ENCODE results near the gene PIEZO2. TPM values are rescaled to one million over a fixed set of nuclear protein-coding genes. Genes with fewer than 3 reads are reported as not detected.

PIEZO2 gene
- total RNA-seq, 6 donors from 2014 or later: 6.5 to 37.7 (median 7.8) TPM

DNA sequence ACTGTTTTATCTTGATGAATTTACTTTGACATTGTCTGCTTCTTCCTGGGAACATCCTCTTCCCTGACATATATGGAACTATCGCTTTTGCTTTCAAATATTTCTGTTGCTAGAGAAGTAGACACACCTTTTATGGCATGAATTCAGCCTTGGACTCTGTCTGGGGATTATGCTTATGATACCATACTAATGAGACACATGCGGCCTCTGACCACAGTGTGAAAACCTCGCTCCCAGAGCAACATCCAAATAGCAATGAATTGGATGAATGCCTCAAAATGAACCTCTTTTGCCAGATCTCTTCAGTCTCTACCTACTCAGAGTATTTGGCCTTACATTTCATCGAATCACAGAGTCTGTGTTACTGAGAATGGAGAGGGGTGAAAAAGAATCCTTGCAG, 70.9 kb downstream of the PIEZO2 start:
- ATAC-seq (ENCODE audit: low FRiP score in 2 of 2): peak in 1 of 2 donors; percentile 32
- no peak for DNase-seq
- Histone ChIP-seq H3K36me3 (no peaks in the 10 kb centered on the region), H3K27ac (no peak overlapping the region), H3K27me3 (no peaks in the 10 kb centered on the region), H3K4me1 (no peaks in the 10 kb centered on the region), H3K4me3 (no peak overlapping the region), H3K9me3 (no peaks in the 10 kb centered on the region)
- WGBS, 2 donors: 80 to 87% methylated on average over 4 of the region's 4 CpGs
- TF ChIP-seq POLR2A (IDR thresholded peaks at IDR 0.05): no peak
- TF ChIP-seq, protein P1, sequence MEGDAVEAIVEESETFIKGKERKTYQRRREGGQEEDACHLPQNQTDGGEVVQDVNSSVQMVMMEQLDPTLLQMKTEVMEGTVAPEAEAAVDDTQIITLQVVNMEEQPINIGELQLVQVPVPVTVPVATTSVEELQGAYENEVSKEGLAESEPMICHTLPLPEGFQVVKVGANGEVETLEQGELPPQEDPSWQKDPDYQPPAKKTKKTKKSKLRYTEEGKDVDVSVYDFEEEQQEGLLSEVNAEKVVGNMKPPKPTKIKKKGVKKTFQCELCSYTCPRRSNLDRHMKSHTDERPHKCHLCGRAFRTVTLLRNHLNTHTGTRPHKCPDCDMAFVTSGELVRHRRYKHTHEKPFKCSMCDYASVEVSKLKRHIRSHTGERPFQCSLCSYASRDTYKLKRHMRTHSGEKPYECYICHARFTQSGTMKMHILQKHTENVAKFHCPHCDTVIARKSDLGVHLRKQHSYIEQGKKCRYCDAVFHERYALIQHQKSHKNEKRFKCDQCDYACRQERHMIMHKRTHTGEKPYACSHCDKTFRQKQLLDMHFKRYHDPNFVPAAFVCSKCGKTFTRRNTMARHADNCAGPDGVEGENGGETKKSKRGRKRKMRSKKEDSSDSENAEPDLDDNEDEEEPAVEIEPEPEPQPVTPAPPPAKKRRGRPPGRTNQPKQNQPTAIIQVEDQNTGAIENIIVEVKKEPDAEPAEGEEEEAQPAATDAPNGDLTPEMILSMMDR (IDR thresholded peaks at IDR 0.05): no peak
- TF ChIP-seq EP300 (IDR thresholded peaks at IDR 0.05): no peak
- TF ChIP-seq POLR2AphosphoS5 (IDR thresholded peaks at IDR 0.05): no peak

GRCh38 chr18:11077548-11078187, 71.7 kb downstream of the PIEZO2 start:
- Histone ChIP-seq H3K27ac (no peak overlapping the region), H3K4me1 (no peaks in the 10 kb centered on the region), H3K27me3 (no peaks in the 10 kb centered on the region), H3K4me3 (no peak overlapping the region), H3K9me3 (no peaks in the 10 kb centered on the region), H3K36me3 (no peaks in the 10 kb centered on the region)
- 59 to 94% methylated on average over 5 of the region's 5 CpGs for WGBS, 2 donors
- no peak for DNase-seq
- no peak for ATAC-seq (ENCODE audit: low FRiP score in 2 of 2)
- TF ChIP-seq POLR2AphosphoS5 (IDR thresholded peaks at IDR 0.05): no peak
- TF ChIP-seq POLR2A (IDR thresholded peaks at IDR 0.05): no peak
- TF ChIP-seq EP300 (IDR thresholded peaks at IDR 0.05): no peak
- TF ChIP-seq, protein P1 (IDR thresholded peaks at IDR 0.05): no peak

DNA sequence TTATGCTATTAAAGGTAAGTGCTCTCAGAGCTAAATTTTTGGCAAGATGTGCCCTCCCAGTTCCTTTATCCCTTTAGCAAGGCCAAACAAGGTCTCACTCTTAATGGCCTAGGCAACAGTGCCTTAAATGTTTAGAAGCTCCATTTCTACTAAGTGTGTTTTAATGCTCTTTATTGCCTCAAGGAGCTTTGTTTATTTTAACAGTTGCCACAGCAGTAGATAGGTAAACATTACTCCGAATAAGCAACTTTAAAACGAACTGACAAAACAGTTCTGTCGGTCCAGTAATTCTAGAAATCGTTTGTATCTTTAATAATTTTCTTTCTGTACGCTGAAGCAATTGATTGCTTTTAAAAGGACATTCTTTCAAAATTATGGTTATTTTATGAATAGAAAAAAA, 74.5 kb downstream of the PIEZO2 start:
- 44 to 53% methylated on average over 5 of the region's 5 CpGs for WGBS, 2 donors
- ATAC-seq (ENCODE audit: low FRiP score in 2 of 2) (no peak), DNase-seq (no peak)
- Histone ChIP-seq H3K27me3 (no peaks in the 10 kb centered on the region), H3K9me3 (no peaks in the 10 kb centered on the region), H3K36me3 (no peaks in the 10 kb centered on the region), H3K27ac (no peak overlapping the region), H3K4me1 (no peaks in the 10 kb centered on the region), H3K4me3 (no peak overlapping the region)
- TF ChIP-seq EP300 (IDR thresholded peaks at IDR 0.05) (no peak), POLR2AphosphoS5 (IDR thresholded peaks at IDR 0.05) (no peak), POLR2A (IDR thresholded peaks at IDR 0.05) (no peak)
- TF ChIP-seq, protein P1 (IDR thresholded peaks at IDR 0.05): no peak

DNA sequence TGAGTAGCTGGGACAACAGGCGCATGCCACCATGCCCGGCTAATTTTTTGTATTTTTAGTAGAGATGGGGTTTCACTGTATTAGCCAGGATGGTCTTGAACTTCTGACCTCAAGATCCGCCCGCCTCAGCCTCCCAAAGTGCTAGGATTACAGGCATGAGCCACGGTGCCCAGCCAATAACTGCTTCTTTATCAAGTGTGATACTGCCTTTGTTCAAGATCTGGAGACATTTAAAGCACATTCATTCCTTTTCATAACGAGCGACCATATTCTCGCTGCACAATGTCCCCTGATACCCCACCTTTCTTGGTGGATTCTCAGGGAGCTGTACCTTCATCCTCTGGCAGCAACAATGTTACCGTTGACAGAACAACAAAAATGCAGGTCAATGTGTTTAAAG, 75.4 kb downstream of the PIEZO2 start:
- WGBS, 2 donors: 76 to 86% methylated on average over 9 of the region's 9 CpGs
- H3K4me1 ChIP-seq: no peaks in the 10 kb centered on the region
- DNase-seq (no peak), ATAC-seq (ENCODE audit: low FRiP score in 2 of 2) (no peak)
- H3K27ac ChIP-seq: no peak overlapping the region
- no peaks in the 10 kb centered on the region for H3K9me3 ChIP-seq
- H3K27me3 ChIP-seq: no peaks in the 10 kb centered on the region
- TF ChIP-seq EP300 (IDR thresholded peaks at IDR 0.05) (no peak), POLR2AphosphoS5 (IDR thresholded peaks at IDR 0.05) (no peak), POLR2A (IDR thresholded peaks at IDR 0.05) (no peak)
- TF ChIP-seq, protein P1 (IDR thresholded peaks at IDR 0.05): no peak
- no peak overlapping the region for H3K4me3 ChIP-seq
- no peaks in the 10 kb centered on the region for H3K36me3 ChIP-seq

GRCh38 chr18:11072632-11073031, 76.7 kb downstream of the PIEZO2 start:
- Histone ChIP-seq H3K9me3 (no peaks in the 10 kb centered on the region), H3K4me1 (no peaks in the 10 kb centered on the region), H3K36me3 (no peaks in the 10 kb centered on the region), H3K27ac (no peak overlapping the region), H3K27me3 (no peaks in the 10 kb centered on the region), H3K4me3 (no peak overlapping the region)
- no peak for TF ChIP-seq POLR2AphosphoS5 (IDR thresholded peaks at IDR 0.05)
- no peak for DNase-seq
- 80 to 88% methylated on average over 5 of the region's 5 CpGs for WGBS, 2 donors
- no peak for ATAC-seq (ENCODE audit: low FRiP score in 2 of 2)

Data from upper lobe of left lung (tissue), 6 donors.